H9 (cell line): ENCODE results near the gene KCNG1. TPM values are rescaled to one million over a fixed set of nuclear protein-coding genes. Genes with fewer than 3 reads are reported as not detected.
A peak's percentile ranks its signal among the peaks of the same experiment; 100 is the strongest.

Experiments
- DNase-seq: peaks from one replicate; pipeline ENCODE4 v3.0.0-alpha.2; 2017
- H2AFZ ChIP-seq: one replicate; pipeline ENCODE4 v1.6.1; 2013; ENCODE audit warnings: mild to moderate bottlenecking, low read length, control low read depth, moderate library complexity
- H2AK5ac ChIP-seq: 2 replicates; pipeline ENCODE4 v1.6.1; 2013; ENCODE audit warnings: low read length, control low read depth, mixed read lengths; ENCODE audit not compliant: insufficient read length
- H2BK120ac ChIP-seq: one replicate; pipeline ENCODE4 v1.6.1; 2013; ENCODE audit warnings: low read depth, mild to moderate bottlenecking, low read length, control low read depth, inconsistent platforms; ENCODE audit not compliant: poor library complexity, severe bottlenecking
- H2BK12ac ChIP-seq: 2 replicates; pipeline ENCODE4 v1.6.1; 2013; ENCODE audit warnings: low read length, control low read depth, mixed read lengths, low read depth; ENCODE audit not compliant: insufficient read length
- H2BK15ac ChIP-seq: 2 replicates; pipeline ENCODE4 v1.6.1; 2013; ENCODE audit warnings: low read depth, low read length, control low read depth
- H2BK20ac ChIP-seq: one replicate; pipeline ENCODE4 v1.6.1; 2013; ENCODE audit warnings: low read depth, mild to moderate bottlenecking, low read length, control low read depth, inconsistent platforms; ENCODE audit not compliant: poor library complexity, severe bottlenecking
- H2BK5ac ChIP-seq: 2 replicates; pipeline ENCODE4 v1.6.1; 2013; ENCODE audit warnings: low read length, control low read depth, mixed read lengths; ENCODE audit not compliant: insufficient read length
- H3K14ac ChIP-seq: 2 replicates; pipeline ENCODE4 v1.6.1; 2013; ENCODE audit warnings: low read length, control low read depth; ENCODE audit not compliant: insufficient read depth
- H3K18ac ChIP-seq: 2 replicates; pipeline ENCODE4 v1.6.1; 2013; ENCODE audit warnings: low read depth, mild to moderate bottlenecking, mixed read lengths, low read length, control low read depth; ENCODE audit not compliant: insufficient read length
- H3K23ac ChIP-seq: 2 replicates; pipeline ENCODE4 v1.6.1; 2013; ENCODE audit warnings: low read length, control low read depth, mixed read lengths, low read depth; ENCODE audit not compliant: insufficient read length
- H3K23me2 ChIP-seq: 2 replicates; pipeline ENCODE4 v1.6.1; 2013; ENCODE audit warnings: low read depth, mild to moderate bottlenecking, mixed read lengths, low read length, control low read depth; ENCODE audit not compliant: insufficient read length, poor library complexity, severe bottlenecking
- H3K27ac ChIP-seq: 2 replicates; pipeline ENCODE4 v1.5.1; 2013; ENCODE audit warnings: low read length, control low read depth, mixed read lengths, low read depth; ENCODE audit not compliant: insufficient read length
- H3K27me3 ChIP-seq: 2 replicates; pipeline ENCODE4 v1.6.1; 2013; ENCODE audit warnings: low read length, control low read depth, inconsistent platforms; ENCODE audit not compliant: insufficient read depth
- H3K4ac ChIP-seq: 2 replicates; pipeline ENCODE4 v1.6.1; 2013; ENCODE audit warnings: low read depth, mild to moderate bottlenecking, control low read depth, inconsistent platforms, low read length, moderate library complexity
- H3K4me1 ChIP-seq: 2 replicates; pipeline ENCODE4 v1.6.1; 2013; ENCODE audit warnings: low read length, control low read depth, inconsistent platforms; ENCODE audit not compliant: insufficient read depth
- H3K4me2 ChIP-seq: 2 replicates; pipeline ENCODE4 v1.6.1; 2013; ENCODE audit warnings: low read length, control low read depth, mixed read lengths; ENCODE audit not compliant: insufficient read length, insufficient read depth
- H3K56ac ChIP-seq: 2 replicates; pipeline ENCODE4 v1.6.1; 2013; ENCODE audit warnings: low read depth, mild to moderate bottlenecking, mixed read lengths, low read length, control low read depth; ENCODE audit not compliant: insufficient read length
- H3K79me1 ChIP-seq: 2 replicates; pipeline ENCODE4 v1.6.1; 2013; ENCODE audit warnings: low read depth, mild to moderate bottlenecking, moderate library complexity, low read length, control low read depth, inconsistent platforms; ENCODE audit not compliant: insufficient read depth, poor library complexity, severe bottlenecking
- H3K79me2 ChIP-seq: 2 replicates; pipeline ENCODE4 v1.6.1; 2013; ENCODE audit warnings: low read length, control low read depth, inconsistent platforms; ENCODE audit not compliant: insufficient read depth
- H3K9ac ChIP-seq: 2 replicates; pipeline ENCODE4 v1.6.1; 2013; ENCODE audit warnings: low read length, control low read depth, mixed read lengths; ENCODE audit not compliant: insufficient read length; ENCODE audit errors: extremely low read depth
- H3K9me3 ChIP-seq: one replicate; pipeline ENCODE4 v1.6.1; 2013; ENCODE audit warnings: low read depth, low read length, inconsistent platforms; ENCODE audit not compliant: control insufficient read depth
- H3T11ph ChIP-seq: one replicate; pipeline ENCODE4 v1.6.1; 2013; ENCODE audit warnings: mild to moderate bottlenecking, low read length, control low read depth, inconsistent platforms
- H4K20me1 ChIP-seq: one replicate; pipeline ENCODE4 v1.6.1; 2013; ENCODE audit not compliant: control insufficient read depth, insufficient read length, insufficient read depth
- H4K5ac ChIP-seq: 2 replicates; pipeline ENCODE4 v1.6.1; 2013; ENCODE audit warnings: low read depth, mild to moderate bottlenecking, mixed read lengths, low read length, control low read depth; ENCODE audit not compliant: insufficient read length
- H4K8ac ChIP-seq: replicated peaks from 2 replicates; pipeline ENCODE4 v1.6.1; 2013; ENCODE audit warnings: low read length, control low read depth, mixed read lengths, low read depth; ENCODE audit not compliant: insufficient read length
- H4K91ac ChIP-seq: 2 replicates; pipeline ENCODE4 v1.6.1; 2013; ENCODE audit warnings: low read depth, mild to moderate bottlenecking, moderate library complexity, mixed read lengths, low read length, control low read depth; ENCODE audit not compliant: insufficient read length
- H3K27ac Mint-ChIP-seq, 3 experiments: 2 replicates in 2 of 3; 3 replicates in 1 of 3; pipeline ENCODE4 v1.8.0; 2020 to 2021; ENCODE audit warnings: mixed read lengths in 3 of 3, mild to moderate bottlenecking in 1 of 3, moderate library complexity in 1 of 3
- H3K27me3 Mint-ChIP-seq: 2 replicates; pipeline ENCODE4 v1.8.0; 2021; ENCODE audit warnings: low read depth, mild to moderate bottlenecking, moderate library complexity, mixed read lengths
- H3K36me3 Mint-ChIP-seq, 3 experiments: 2 replicates in 2 of 3; 3 replicates in 1 of 3; pipeline ENCODE4 v1.8.0; 2020 to 2021; ENCODE audit warnings: low read depth in 3 of 3, mixed read lengths in 3 of 3; ENCODE audit not compliant: insufficient read depth in 1 of 3
- H3K4me1 Mint-ChIP-seq, 2 experiments: 2 replicates each; pipeline ENCODE4 v1.8.0; 2020; ENCODE audit warnings: mixed read lengths in 2 of 2
- H3K4me3 Mint-ChIP-seq, 2 experiments: 2 replicates in 1 of 2; 3 replicates in 1 of 2; pipeline ENCODE4 v1.8.0; 2020 to 2021; ENCODE audit warnings: mild to moderate bottlenecking in 2 of 2, mixed read lengths in 2 of 2, moderate library complexity in 1 of 2
- H3K9me3 Mint-ChIP-seq, 2 experiments: 2 replicates in 1 of 2; 3 replicates in 1 of 2; pipeline ENCODE4 v1.8.0; 2020; ENCODE audit warnings: mild to moderate bottlenecking in 2 of 2, mixed read lengths in 2 of 2, moderate library complexity in 1 of 2
- WGBS: extraction: QIAGEN DNeasy Blood & Tissue Kit; methylation state at CpG from one replicate; pipeline ENCODE4 v1.1.7; 2013; ENCODE audit warnings: missing lambda C conversion rate, low lambda C conversion rate, mixed read lengths; ENCODE audit not compliant: insufficient read length; ENCODE audit errors: extremely low coverage; 5-methylcytosine and 5-hydroxymethylcytosine counted together
- total RNA-seq: library from RNA; stranded (reverse); gene quantifications from 2 replicates; pipeline ENCODE4 v1.2.1, GENCODE V29; 2021
- TF ChIP-seq, protein P1 (sequence below): fragments of 200-600 bp; sonication (generic); conservative IDR thresholded peaks from 3 replicates; pipeline ENCODE4 v1.8.0; 2021; ENCODE audit warnings: antibody characterized with exemption, mild to moderate bottlenecking

The KCNG1 gene
- total RNA-seq, 1 experiment from 2014 or later = 13.2 TPM

DNA sequence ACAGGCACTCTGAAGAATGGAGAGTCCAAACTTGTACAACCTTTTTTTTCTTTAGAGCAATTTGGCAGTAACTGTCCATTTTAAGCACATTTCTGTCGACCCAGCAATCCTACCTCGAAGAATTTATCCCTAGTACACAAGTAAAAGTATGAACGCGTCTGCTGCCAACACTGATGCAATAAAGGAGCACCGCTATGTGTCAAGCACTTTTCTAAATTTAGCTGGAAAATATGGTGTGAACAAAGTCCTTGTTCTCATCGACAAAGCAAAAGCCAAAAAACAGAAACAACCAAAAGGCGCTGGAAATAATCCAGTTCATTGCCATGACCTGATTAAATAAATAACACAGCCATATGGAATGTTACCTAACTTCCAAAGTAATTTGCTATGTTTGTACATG lies 65.6 kb downstream of the KCNG1 start:
- Histone ChIP-seq H4K8ac (no peak overlapping the region), H3K14ac (no peak overlapping the region), H3K23ac (no peak overlapping the region), H4K91ac (no peak overlapping the region), H3K23me2 (peaks cover 10% of the 10 kb centered on the region), H2BK15ac (no peak overlapping the region), H3K4me1 (peaks cover 2% of the 10 kb centered on the region; the same call in 1 of the 2 replicates), H3K9me3 (no peaks in the 10 kb centered on the region), H3K27me3 (no peaks in the 10 kb centered on the region), H2AFZ (no peak overlapping the region), H2BK12ac (no peak overlapping the region), H3K79me2 (peaks cover 28% of the 10 kb centered on the region), H3K27ac (no peak overlapping the region), H2BK120ac (no peak overlapping the region), H3K4me2 (peak overlapping the region; percentile 94), H3T11ph (no peak overlapping the region), H4K5ac (no peak overlapping the region), H3K18ac (no peak overlapping the region), H4K20me1 (no peaks in the 10 kb centered on the region), H2AK5ac (no peak overlapping the region), H3K79me1 (peaks cover 4% of the 10 kb centered on the region), H2BK20ac (no peak overlapping the region), H3K9ac (peak overlapping the region; percentile 98), H2BK5ac (no peak overlapping the region), H3K56ac (no peak overlapping the region), H3K4ac (no peak overlapping the region)
- H3K36me3 Mint-ChIP-seq = peaks cover 20 to 44% (median 41%) of the 10 kb centered on the region in 3 experiments; a peak in 6 of 7 replicates
- peak overlapping the region; percentile 88 to 95 for H3K4me3 Mint-ChIP-seq
- H3K27me3 Mint-ChIP-seq = no peaks in the 10 kb centered on the region
- no peaks in the 10 kb centered on the region; a peak in 1 of 5 replicates for H3K9me3 Mint-ChIP-seq
- H3K27ac Mint-ChIP-seq = peak overlapping the region in 1 of 3 experiments; percentile 100; a peak in 1 of 7 replicates
- DNase-seq = no peak
- no CpG with 5 or more reads among the region's 7 CpGs for WGBS
- peaks cover 17 to 31% of the 10 kb centered on the region in 2 experiments for H3K4me1 Mint-ChIP-seq
- TF ChIP-seq, protein P1, sequence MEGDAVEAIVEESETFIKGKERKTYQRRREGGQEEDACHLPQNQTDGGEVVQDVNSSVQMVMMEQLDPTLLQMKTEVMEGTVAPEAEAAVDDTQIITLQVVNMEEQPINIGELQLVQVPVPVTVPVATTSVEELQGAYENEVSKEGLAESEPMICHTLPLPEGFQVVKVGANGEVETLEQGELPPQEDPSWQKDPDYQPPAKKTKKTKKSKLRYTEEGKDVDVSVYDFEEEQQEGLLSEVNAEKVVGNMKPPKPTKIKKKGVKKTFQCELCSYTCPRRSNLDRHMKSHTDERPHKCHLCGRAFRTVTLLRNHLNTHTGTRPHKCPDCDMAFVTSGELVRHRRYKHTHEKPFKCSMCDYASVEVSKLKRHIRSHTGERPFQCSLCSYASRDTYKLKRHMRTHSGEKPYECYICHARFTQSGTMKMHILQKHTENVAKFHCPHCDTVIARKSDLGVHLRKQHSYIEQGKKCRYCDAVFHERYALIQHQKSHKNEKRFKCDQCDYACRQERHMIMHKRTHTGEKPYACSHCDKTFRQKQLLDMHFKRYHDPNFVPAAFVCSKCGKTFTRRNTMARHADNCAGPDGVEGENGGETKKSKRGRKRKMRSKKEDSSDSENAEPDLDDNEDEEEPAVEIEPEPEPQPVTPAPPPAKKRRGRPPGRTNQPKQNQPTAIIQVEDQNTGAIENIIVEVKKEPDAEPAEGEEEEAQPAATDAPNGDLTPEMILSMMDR = no peak
